Astrocyte (in vitro differentiated cells and primary cell): ENCODE data around the gene KCNG4. TPM values are rescaled to one million over a fixed set of nuclear protein-coding genes. Genes with fewer than 3 reads are reported as not detected.
A peak's percentile ranks its signal among the peaks of the same experiment; 100 is the strongest.

Experiments
- DNase-seq: peaks from one replicate; pipeline ENCODE4 v3.0.0-alpha.2; 2010; ENCODE audit warnings: low read depth
- FAIRE-seq: peaks from 2 replicates; lab custom pipeline; 2011; peaks lifted over from hg19 to GRCh38; lab: Jason Lieb, UNC
- H2AFZ ChIP-seq: 2 replicates; pipeline ENCODE4 v1.6.0; 2012; ENCODE audit warnings: low read depth, low read length, inconsistent platforms
- H3K27ac ChIP-seq: 2 replicates; pipeline ENCODE4 v1.5.1; 2011; ENCODE audit warnings: low read depth, low read length, inconsistent platforms
- H3K27me3 ChIP-seq: 2 replicates; pipeline ENCODE4 v1.6.0; 2011; ENCODE audit warnings: low read length, inconsistent platforms; ENCODE audit not compliant: insufficient read depth
- H3K36me3 ChIP-seq: 2 replicates; pipeline ENCODE4 v1.5.1; 2011; ENCODE audit warnings: low read length, inconsistent platforms; ENCODE audit not compliant: insufficient read depth
- H3K4me1 ChIP-seq: 2 replicates; pipeline ENCODE4 v1.5.1; 2011; ENCODE audit warnings: low read length, inconsistent platforms; ENCODE audit not compliant: insufficient read depth
- H3K4me2 ChIP-seq: 2 replicates; pipeline ENCODE4 v1.6.0; 2012; ENCODE audit warnings: low read length, inconsistent platforms
- H3K4me3 ChIP-seq: 2 replicates; pipeline ENCODE4 v1.5.1; 2011; ENCODE audit warnings: low read depth, mild to moderate bottlenecking, low read length, inconsistent platforms; ENCODE audit not compliant: insufficient read depth
- H3K79me2 ChIP-seq: 2 replicates; pipeline ENCODE4 v1.6.0; 2012; ENCODE audit warnings: mild to moderate bottlenecking, low read length, inconsistent platforms; ENCODE audit not compliant: insufficient read depth
- H3K9ac ChIP-seq: 2 replicates; pipeline ENCODE4 v1.6.0; 2012; ENCODE audit warnings: mild to moderate bottlenecking, low read length, inconsistent platforms
- H3K9me3 ChIP-seq: 2 replicates; pipeline ENCODE4 v1.5.1; 2012; ENCODE audit warnings: low read depth, mild to moderate bottlenecking, low read length, inconsistent platforms; ENCODE audit not compliant: insufficient read depth
- H4K20me1 ChIP-seq: 2 replicates; pipeline ENCODE4 v1.6.0; 2012; ENCODE audit warnings: low read length, inconsistent platforms; ENCODE audit not compliant: insufficient read depth
- H3K27ac Mint-ChIP-seq: one replicate; pipeline ENCODE4 v1.8.0; 2021; ENCODE audit warnings: mild to moderate bottlenecking, mixed read lengths; ENCODE audit not compliant: unreplicated experiment
- H3K27me3 Mint-ChIP-seq: one replicate; pipeline ENCODE4 v1.8.0; 2021; ENCODE audit warnings: low read depth, mixed read lengths; ENCODE audit not compliant: unreplicated experiment
- H3K36me3 Mint-ChIP-seq: one replicate; pipeline ENCODE4 v1.8.0; 2021; ENCODE audit warnings: low read depth, mixed read lengths; ENCODE audit not compliant: unreplicated experiment
- H3K4me1 Mint-ChIP-seq: one replicate; pipeline ENCODE4 v1.8.0; 2021; ENCODE audit warnings: low read depth, mixed read lengths; ENCODE audit not compliant: unreplicated experiment
- H3K4me3 Mint-ChIP-seq: one replicate; pipeline ENCODE4 v1.8.0; 2021; ENCODE audit warnings: mild to moderate bottlenecking, moderate library complexity, mixed read lengths; ENCODE audit not compliant: unreplicated experiment
- H3K9me3 Mint-ChIP-seq: one replicate; pipeline ENCODE4 v1.8.0; 2021; ENCODE audit warnings: mild to moderate bottlenecking, mixed read lengths; ENCODE audit not compliant: unreplicated experiment
- EZH2 ChIP-seq: IDR thresholded peaks from 2 replicates; pipeline ENCODE4 v1.6.1; 2012; ENCODE audit warnings: mild to moderate bottlenecking, low read length, inconsistent platforms; ENCODE audit not compliant: insufficient read depth
- total RNA-seq: library from RNA; stranded (reverse); gene quantifications from 2 replicates; pipeline ENCODE4 v1.2.1, GENCODE V29; 2021
- TF ChIP-seq, protein P1 (sequence below): IDR thresholded peaks from 2 replicates; pipeline ENCODE4 v1.5.1; 2011; ENCODE audit warnings: low read depth, mild to moderate bottlenecking, inconsistent platforms, low read length, moderate library complexity; ENCODE audit not compliant: insufficient read depth

The KCNG4 gene
- total RNA-seq, 1 donor from 2014 or later = not detected

DNA sequence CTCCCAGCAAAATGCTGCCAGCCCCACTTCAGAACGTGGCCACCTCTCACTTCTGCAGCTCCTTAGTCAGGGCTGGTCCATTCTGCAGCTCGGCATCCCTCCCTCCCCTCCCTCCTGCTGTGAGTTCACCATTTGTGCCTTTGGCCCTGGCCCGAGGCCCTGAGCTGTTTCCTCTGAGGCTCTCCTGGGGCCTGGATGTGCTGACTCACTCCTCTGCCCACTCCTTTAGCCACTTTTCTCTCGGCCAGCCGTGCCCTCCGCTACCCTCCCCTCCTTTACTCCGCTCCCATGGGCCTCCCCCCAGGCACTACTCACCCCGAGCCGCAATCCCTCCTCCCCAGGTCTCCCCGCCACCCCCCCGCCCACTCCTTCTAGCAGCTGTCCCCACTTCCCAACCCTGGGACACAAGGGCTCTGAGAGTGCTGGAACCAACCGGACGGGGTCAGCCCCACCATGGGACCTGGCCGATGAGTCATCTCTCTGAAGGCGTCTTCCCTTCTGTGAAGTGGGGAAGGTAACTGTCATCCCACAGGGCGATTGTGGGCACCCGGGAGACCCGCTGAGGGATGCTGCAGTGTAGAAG lies 11.5 kb downstream of the KCNG4 start:
- Histone ChIP-seq H3K4me3 (peak overlapping the region; percentile 33), H3K9me3 (no peaks in the 10 kb centered on the region), H3K4me2 (peak overlapping the region; percentile 83), H3K79me2 (no peaks in the 10 kb centered on the region), H4K20me1 (no peaks in the 10 kb centered on the region), H3K27ac (peak overlapping the region; percentile 12), H3K27me3 (no peaks in the 10 kb centered on the region), H3K9ac (peak overlapping the region; percentile 33), H3K4me1 (peaks cover 18% of the 10 kb centered on the region), H3K36me3 (no peaks in the 10 kb centered on the region), H2AFZ (peak overlapping the region; percentile 56)
- Mint-ChIP-seq H3K4me1 (peaks cover 17% of the 10 kb centered on the region), H3K9me3 (peaks cover 2% of the 10 kb centered on the region), H3K27me3 (peaks cover 23% of the 10 kb centered on the region), H3K36me3 (no peaks in the 10 kb centered on the region), H3K4me3 (peak overlapping the region; percentile 72), H3K27ac (no peak overlapping the region)
- FAIRE-seq (no peak), DNase-seq (peak; percentile 83)
- no peak for TF ChIP-seq EZH2
- TF ChIP-seq, protein P1, sequence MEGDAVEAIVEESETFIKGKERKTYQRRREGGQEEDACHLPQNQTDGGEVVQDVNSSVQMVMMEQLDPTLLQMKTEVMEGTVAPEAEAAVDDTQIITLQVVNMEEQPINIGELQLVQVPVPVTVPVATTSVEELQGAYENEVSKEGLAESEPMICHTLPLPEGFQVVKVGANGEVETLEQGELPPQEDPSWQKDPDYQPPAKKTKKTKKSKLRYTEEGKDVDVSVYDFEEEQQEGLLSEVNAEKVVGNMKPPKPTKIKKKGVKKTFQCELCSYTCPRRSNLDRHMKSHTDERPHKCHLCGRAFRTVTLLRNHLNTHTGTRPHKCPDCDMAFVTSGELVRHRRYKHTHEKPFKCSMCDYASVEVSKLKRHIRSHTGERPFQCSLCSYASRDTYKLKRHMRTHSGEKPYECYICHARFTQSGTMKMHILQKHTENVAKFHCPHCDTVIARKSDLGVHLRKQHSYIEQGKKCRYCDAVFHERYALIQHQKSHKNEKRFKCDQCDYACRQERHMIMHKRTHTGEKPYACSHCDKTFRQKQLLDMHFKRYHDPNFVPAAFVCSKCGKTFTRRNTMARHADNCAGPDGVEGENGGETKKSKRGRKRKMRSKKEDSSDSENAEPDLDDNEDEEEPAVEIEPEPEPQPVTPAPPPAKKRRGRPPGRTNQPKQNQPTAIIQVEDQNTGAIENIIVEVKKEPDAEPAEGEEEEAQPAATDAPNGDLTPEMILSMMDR = no peak

DNA sequence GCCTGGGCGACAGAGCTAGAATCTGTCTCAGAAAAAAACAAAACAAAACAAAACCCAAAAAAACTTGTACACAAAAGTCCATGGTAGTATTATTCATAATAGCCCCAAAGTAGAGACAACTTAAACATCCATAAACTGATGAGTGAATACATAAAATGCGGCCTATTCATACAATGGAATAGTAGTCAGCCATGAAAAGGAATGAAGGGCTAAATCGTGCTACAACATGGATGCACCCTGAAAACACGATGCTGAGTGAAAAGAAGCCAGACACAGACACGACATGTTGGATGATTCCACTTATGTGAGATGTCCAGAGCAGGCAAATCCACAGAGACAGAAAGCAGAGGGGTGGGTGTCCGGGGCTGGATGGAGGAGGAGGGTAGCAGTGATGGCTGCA lies 12.3 kb downstream of the KCNG4 start:
- Mint-ChIP-seq H3K4me1 (peaks cover 19% of the 10 kb centered on the region), H3K4me3 (no peak overlapping the region), H3K36me3 (no peaks in the 10 kb centered on the region), H3K27me3 (peaks cover 20% of the 10 kb centered on the region), H3K9me3 (peaks cover 2% of the 10 kb centered on the region), H3K27ac (peak overlapping the region; percentile 38)
- H3K9me3 ChIP-seq = peaks cover 4% of the 10 kb centered on the region
- TF ChIP-seq, protein P1 = no peak
- no peak for TF ChIP-seq EZH2
- DNase-seq (no peak), FAIRE-seq (peak; percentile 17)
- H3K79me2 ChIP-seq = no peaks in the 10 kb centered on the region
- peak overlapping the region; percentile 83 for H3K4me2 ChIP-seq
- no peak overlapping the region for H3K9ac ChIP-seq
- H3K4me3 ChIP-seq = peak overlapping the region; percentile 33
- H3K36me3 ChIP-seq = no peaks in the 10 kb centered on the region
- H3K27me3 ChIP-seq = no peaks in the 10 kb centered on the region
- H4K20me1 ChIP-seq = no peaks in the 10 kb centered on the region
- no peak overlapping the region for H3K27ac ChIP-seq
- peak overlapping the region; percentile 56 for H2AFZ ChIP-seq
- peaks cover 20% of the 10 kb centered on the region for H3K4me1 ChIP-seq

DNA sequence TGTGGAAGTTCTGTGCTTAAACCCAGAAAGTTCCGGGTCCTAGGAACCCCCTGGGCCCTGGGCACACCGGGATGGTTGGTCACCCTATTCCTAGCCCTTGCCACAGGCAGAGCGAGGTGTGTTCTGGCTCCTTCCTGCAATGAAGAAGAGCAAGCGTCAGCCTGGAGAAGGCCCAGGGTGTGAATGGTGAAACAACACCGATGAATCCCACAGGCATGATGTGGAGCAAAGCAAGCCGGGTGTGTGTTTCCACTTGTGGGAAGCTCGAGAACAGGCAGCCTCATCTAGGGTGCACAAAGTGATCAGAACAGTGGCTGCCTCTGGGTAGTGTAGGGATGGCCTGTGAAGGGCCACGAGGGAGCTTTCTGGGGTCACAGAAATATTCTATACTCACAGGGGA lies 13.8 kb downstream of the KCNG4 start:
- no peak overlapping the region for H3K27ac Mint-ChIP-seq
- no peak for FAIRE-seq
- H3K36me3 ChIP-seq = no peaks in the 10 kb centered on the region

More for the DNA sequence above, 13.8 kb downstream of the KCNG4 start:
- Mint-ChIP-seq H3K4me1 (peaks cover 21% of the 10 kb centered on the region), H3K27me3 (peaks cover 9% of the 10 kb centered on the region), H3K36me3 (no peaks in the 10 kb centered on the region), H3K9me3 (peaks cover under 1% of the 10 kb centered on the region), H3K4me3 (no peak overlapping the region)
- no peak for DNase-seq
- Histone ChIP-seq H3K27ac (no peak overlapping the region), H3K9ac (no peak overlapping the region), H3K9me3 (peaks cover 4% of the 10 kb centered on the region), H3K4me2 (no peak overlapping the region), H2AFZ (peak overlapping the region; percentile 4), H3K4me1 (peaks cover 22% of the 10 kb centered on the region), H3K79me2 (no peaks in the 10 kb centered on the region), H3K27me3 (no peaks in the 10 kb centered on the region), H4K20me1 (no peaks in the 10 kb centered on the region), H3K4me3 (no peak overlapping the region)
- TF ChIP-seq, protein P1 = no peak
- TF ChIP-seq EZH2 = no peak
